H1 (cell line): ENCODE results near the gene NELFE. TPM values are rescaled to one million over a fixed set of nuclear protein-coding genes. Genes with fewer than 3 reads are reported as not detected.

Source experiments
- CTCF ChIA-PET: fragments of 300-600 bp; sonication (Branson Sonifier 250); formaldehyde crosslinking; loops from one replicate; lab custom pipeline; 2021; ENCODE audit not compliant: partially characterized antibody; lab: Charles Lee
- POLR2A ChIA-PET: fragments of 300-600 bp; sonication (Branson Sonifier 250); formaldehyde crosslinking; loops from one replicate; lab custom pipeline; 2021; ENCODE audit warnings: inconsistent platforms; ENCODE audit not compliant: partially characterized antibody; lab: Charles Lee
- DNase-seq, 2 experiments: peaks; one replicate each; pipeline versions ENCODE4 v3.0.0 to v3.0.0-alpha.2; 2010 to 2022; ENCODE audit warnings: low spot score in 2 of 2, low read depth in 1 of 2, mixed read lengths in 1 of 2
- FAIRE-seq: peaks from 2 replicates; lab custom pipeline; 2011; peaks lifted over from hg19 to GRCh38; lab: Jason Lieb, UNC
- H2AFZ ChIP-seq: 2 replicates; pipeline ENCODE4 v1.8.1; 2012; ENCODE audit warnings: low read length, inconsistent platforms
- H2AK5ac ChIP-seq: 2 replicates; pipeline ENCODE4 v1.6.1; 2013; ENCODE audit warnings: low read depth, low read length
- H2BK120ac ChIP-seq: replicated peaks from 2 replicates; pipeline ENCODE3; 2013; ENCODE audit warnings: low read depth, low read length, inconsistent platforms
- H2BK12ac ChIP-seq: 2 replicates; pipeline ENCODE4 v1.6.1; 2013; ENCODE audit warnings: low read depth, low read length
- H2BK15ac ChIP-seq: 2 replicates; pipeline ENCODE4 v1.6.1; 2013; ENCODE audit warnings: low read length
- H2BK20ac ChIP-seq: 2 replicates; pipeline ENCODE4 v1.6.1; 2013; ENCODE audit warnings: low read length
- H2BK5ac ChIP-seq: 2 replicates; pipeline ENCODE4 v1.6.1; 2013; ENCODE audit warnings: low read depth, low read length
- H3K14ac ChIP-seq: 2 replicates; pipeline ENCODE4 v1.6.1; 2013; ENCODE audit warnings: inconsistent platforms; ENCODE audit not compliant: insufficient read length
- H3K18ac ChIP-seq: 2 replicates; pipeline ENCODE4 v1.6.1; 2013; ENCODE audit warnings: low read length; ENCODE audit errors: extremely low read depth
- H3K23ac ChIP-seq: 2 replicates; pipeline ENCODE4 v1.6.1; 2013; ENCODE audit warnings: inconsistent platforms; ENCODE audit not compliant: insufficient read length
- H3K23me2 ChIP-seq: 2 replicates; pipeline ENCODE4 v1.6.1; 2013; ENCODE audit warnings: low read depth, low read length
- H3K27ac ChIP-seq: 2 replicates; pipeline ENCODE4 v1.6.1; 2011; ENCODE audit warnings: low read depth, low read length, inconsistent platforms
- H3K27me3 ChIP-seq, 4 experiments: replicated peaks in 1 of 4; 1 replicate in 1 of 4; 2 replicates in 3 of 4; pipeline versions ENCODE4 v1.6.1 to v1.8.1; 2011 to 2013; ENCODE audit warnings: low read length in 3 of 4, mild to moderate bottlenecking in 3 of 4, inconsistent platforms in 2 of 4, mixed read lengths in 2 of 4, moderate library complexity in 1 of 4; ENCODE audit not compliant: control insufficient read depth in 3 of 4, insufficient read depth in 3 of 4; ENCODE audit errors: extremely low read depth in 1 of 4
- H3K36me3 ChIP-seq, 4 experiments: 2 replicates each; pipeline versions ENCODE4 v1.6.1 to v1.8.1; 2011 to 2013; ENCODE audit warnings: mild to moderate bottlenecking in 4 of 4, low read length in 3 of 4, moderate library complexity in 2 of 4, control low read depth in 1 of 4, inconsistent platforms in 1 of 4; ENCODE audit not compliant: insufficient read depth in 4 of 4, control insufficient read depth in 2 of 4
- H3K4ac ChIP-seq: replicated peaks from 2 replicates; pipeline ENCODE3; 2013; ENCODE audit warnings: low read length, low read depth, mixed read lengths, inconsistent platforms; ENCODE audit not compliant: insufficient read length
- H3K4me1 ChIP-seq, 4 experiments: replicated peaks in 1 of 4; 1 replicate in 1 of 4; 2 replicates in 3 of 4; pipeline versions ENCODE4 v1.6.1 to v1.8.1; 2011 to 2013; ENCODE audit warnings: low read length in 3 of 4, inconsistent platforms in 2 of 4, mixed read lengths in 1 of 4; ENCODE audit not compliant: insufficient read depth in 4 of 4, control insufficient read depth in 3 of 4
- H3K4me2 ChIP-seq, 2 experiments: 2 replicates each; pipeline versions ENCODE4 v1.6.1 to v1.8.1; 2011 to 2013; ENCODE audit warnings: low read depth in 2 of 2, low read length in 2 of 2, control low read depth in 1 of 2, inconsistent platforms in 1 of 2, mild to moderate bottlenecking in 1 of 2; ENCODE audit not compliant: insufficient read depth in 1 of 2
- H3K4me3 ChIP-seq, 4 experiments: fragments of 200-600, 300-600 bp in 1 of 4; sonication (generic), shearing (Covaris generic), sonication (Bioruptor Twin) in 1 of 4; 2 replicates each; pipeline versions ENCODE4 v1.5.1 to v1.8.1; 2011 to 2016; ENCODE audit warnings: low read length in 4 of 4, low read depth in 3 of 4, control low read depth in 2 of 4, inconsistent platforms in 2 of 4, mild to moderate bottlenecking in 2 of 4, mixed read lengths in 1 of 4, moderate library complexity in 1 of 4; ENCODE audit not compliant: insufficient read depth in 2 of 4; ENCODE audit errors: extremely low read depth in 1 of 4
- H3K56ac ChIP-seq: replicated peaks from 2 replicates; pipeline ENCODE3; 2013; ENCODE audit warnings: low read depth, mild to moderate bottlenecking, mixed read lengths, low read length, inconsistent platforms; ENCODE audit not compliant: insufficient read length
- H3K79me1 ChIP-seq: 2 replicates; pipeline ENCODE4 v1.6.1; 2013; ENCODE audit warnings: low read depth, low read length, control low read depth
- H3K79me2 ChIP-seq, 2 experiments: 2 replicates each; pipeline versions ENCODE4 v1.6.1 to v1.8.1; 2012 to 2013; ENCODE audit warnings: low read length in 2 of 2, mild to moderate bottlenecking in 2 of 2, inconsistent platforms in 1 of 2; ENCODE audit not compliant: insufficient read depth in 2 of 2, control insufficient read depth in 1 of 2
- H3K9ac ChIP-seq, 4 experiments: replicated peaks in 1 of 4; 1 replicate in 1 of 4; 2 replicates in 3 of 4; pipeline versions ENCODE4 v1.6.1 to v1.8.1; 2011 to 2013; ENCODE audit warnings: low read depth in 3 of 4, low read length in 3 of 4, control low read depth in 2 of 4, mild to moderate bottlenecking in 2 of 4, moderate library complexity in 2 of 4, inconsistent platforms in 1 of 4; ENCODE audit errors: extremely low read depth in 1 of 4
- H3K9me3 ChIP-seq, 2 experiments: 2 replicates each; pipeline versions ENCODE4 v1.6.1 to v1.8.1; 2012 to 2013; ENCODE audit warnings: mild to moderate bottlenecking in 2 of 2, moderate library complexity in 2 of 2, control low read depth in 1 of 2, inconsistent platforms in 1 of 2, low read depth in 1 of 2, low read length in 1 of 2, mixed read lengths in 1 of 2; ENCODE audit not compliant: insufficient read depth in 2 of 2
- H4K20me1 ChIP-seq, 2 experiments: replicated peaks in 1 of 2; 2 replicates each; pipeline versions ENCODE3 to v1.8.1; 2011 to 2013; ENCODE audit warnings: inconsistent platforms in 2 of 2, low read length in 2 of 2, mild to moderate bottlenecking in 1 of 2; ENCODE audit not compliant: insufficient read depth in 2 of 2, control insufficient read depth in 1 of 2
- H4K5ac ChIP-seq: 2 replicates; pipeline ENCODE4 v1.6.1; 2013; ENCODE audit warnings: low read length, low read depth, mixed read lengths, inconsistent platforms; ENCODE audit not compliant: insufficient read length
- H4K8ac ChIP-seq: 2 replicates; pipeline ENCODE4 v1.8.0; 2013; ENCODE audit warnings: mild to moderate bottlenecking, moderate library complexity, low read length, inconsistent platforms; ENCODE audit not compliant: insufficient read depth; ENCODE audit errors: extremely low read depth
- H4K91ac ChIP-seq: replicated peaks from 2 replicates; pipeline ENCODE3; 2013; ENCODE audit warnings: low read length, mixed read lengths, inconsistent platforms; ENCODE audit not compliant: insufficient read length
- ATF2 ChIP-seq: IDR thresholded peaks from 2 replicates; pipeline ENCODE4 v1.6.1; 2012; ENCODE audit warnings: low read length, inconsistent platforms
- GABPA ChIP-seq: IDR thresholded peaks from 2 replicates; pipeline ENCODE4 v1.6.1; 2011; ENCODE audit warnings: mild to moderate bottlenecking, low read length, moderate library complexity, borderline replicate concordance; ENCODE audit not compliant: insufficient read depth
- JUN ChIP-seq: IDR thresholded peaks from 2 replicates; pipeline ENCODE4 v1.6.1; 2011; ENCODE audit warnings: low read depth, mild to moderate bottlenecking, improper control_type of control experiment, low read length
- JUND ChIP-seq: IDR thresholded peaks from 2 replicates; pipeline ENCODE4 v1.6.1; 2011; ENCODE audit warnings: mild to moderate bottlenecking, improper control_type of control experiment, low read length
- PHF8 ChIP-seq: fragments of 200-600 bp; sonication (generic); conservative IDR thresholded peaks from 2 replicates; pipeline ENCODE4 v1.7.1; 2012; ENCODE audit warnings: low read depth, mild to moderate bottlenecking, inconsistent platforms, low read length, moderate library complexity
- SIX5 ChIP-seq: IDR thresholded peaks from 2 replicates; pipeline ENCODE4 v1.6.1; 2011; ENCODE audit warnings: mild to moderate bottlenecking, low read depth, low read length
- SP4 ChIP-seq: IDR thresholded peaks from 2 replicates; pipeline ENCODE4 v1.6.1; 2012; ENCODE audit warnings: low read length, inconsistent platforms
- TEAD4 ChIP-seq: IDR thresholded peaks from 2 replicates; pipeline ENCODE4 v1.6.1; 2012; ENCODE audit warnings: low read depth, low read length, inconsistent platforms, mixed read lengths
- YY1 ChIP-seq: IDR thresholded peaks from 2 replicates; pipeline ENCODE4 v1.6.1; 2011; ENCODE audit warnings: low read depth, mild to moderate bottlenecking, low read length
- WGBS, 2 experiments: shearing (Covaris generic) in 1 of 2; methylation state at CpG; one replicate each; pipeline versions ENCODE4 v1.1.6 to v1.1.7; 2013 to 2015; ENCODE audit warnings: low lambda C conversion rate in 2 of 2, mixed read lengths in 2 of 2, inconsistent platforms in 1 of 2, low coverage in 1 of 2, missing lambda C conversion rate in 1 of 2; ENCODE audit not compliant: insufficient replicate concordance in 2 of 2, insufficient coverage in 1 of 2, insufficient read length in 1 of 2; ENCODE audit errors: extremely low coverage in 1 of 2, missing lambda C conversion rate in 1 of 2; 5-methylcytosine and 5-hydroxymethylcytosine counted together
- polyA plus RNA-seq, 7 experiments: library from polyadenylated mRNA; depleted of rRNA in 3 of 7; stranded (reverse) in 5 of 7; unstranded in 2 of 7; fragments of >200 nt in 5 of 7; fragments of 200-250 nt in 2 of 7; gene quantifications; 1 replicate in 5 of 7; 2 replicates in 1 of 7; 4 replicates in 1 of 7; pipeline versions ENCODE4 v1.2.1 to v1.2.3, GENCODE V29; 2011 to 2013; ENCODE audit warnings: missing spikeins in 2 of 7, mixed read lengths in 2 of 7
- total RNA-seq: library from RNA; stranded (reverse); fragmentation: NEBNext Ultra II Directional; extraction: Animal tissue kit (Norgen Biotek cat#: 25700); gene quantifications from 2 replicates; pipeline ENCODE4 v1.2.1, GENCODE V29; 2021

Gene NELFE
- total and polyA plus RNA-seq, 2 of the 8 experiments (the other 6 are each of a cell fraction or from before 2014, with no cell fraction given), result 49.2 to 71.5 TPM

DNA sequence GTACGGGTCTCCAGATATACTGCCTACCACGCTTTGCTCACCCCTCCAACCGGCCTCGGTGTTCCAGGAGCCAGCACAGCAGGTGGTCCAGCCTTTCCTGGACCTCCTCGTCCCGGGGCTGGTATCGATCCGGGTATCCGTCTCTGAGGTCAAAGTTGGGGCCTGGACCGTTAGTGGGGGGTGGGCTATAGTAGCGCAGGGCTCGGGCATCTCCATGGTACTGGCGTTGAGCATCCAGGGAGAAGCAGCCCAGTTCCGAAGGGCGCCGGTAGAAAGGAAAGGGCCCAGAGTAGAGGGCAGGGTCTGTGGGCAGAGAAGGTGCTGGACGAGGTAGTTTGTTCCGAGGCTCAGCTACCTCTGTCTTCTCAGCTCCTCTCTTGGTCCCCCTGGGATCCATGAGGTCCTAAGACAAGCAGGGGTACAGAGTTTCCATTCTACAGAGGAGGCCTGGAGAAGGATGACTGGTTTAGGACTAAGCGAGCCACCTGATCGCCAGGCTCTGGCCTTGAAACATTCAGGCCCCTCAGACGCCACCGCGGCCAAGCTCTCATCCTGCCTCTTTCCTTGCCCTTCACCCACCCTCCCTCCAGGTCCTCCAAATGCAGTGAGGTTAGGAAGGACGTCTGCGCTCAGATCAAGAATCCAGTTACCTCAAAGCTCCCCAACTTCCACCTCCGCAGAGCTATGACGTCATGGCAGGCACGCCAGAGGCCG, 12.7 kb upstream of the NELFE start:
- peak overlapping the region; percentile 55 for H4K5ac ChIP-seq
- peak overlapping the region; percentile 91 to 100 for H3K4me2 ChIP-seq
- peaks cover 0 to 3% of the 10 kb centered on the region in 2 experiments for H4K20me1 ChIP-seq
- peaks cover 4% of the 10 kb centered on the region; the same call in 1 of the 2 replicates for H3K79me1 ChIP-seq
- peak overlapping the region; percentile 57; the same call in 1 of the 2 replicates for H2AFZ ChIP-seq
- H2BK20ac ChIP-seq, result no peak overlapping the region
- no peak overlapping the region for H4K91ac ChIP-seq
- H3K27ac ChIP-seq, result peak overlapping the region; percentile 90
- H3K23ac ChIP-seq, result no peak overlapping the region
- H3K4me1 ChIP-seq, result peaks cover 0 to 9% (median 5%) of the 10 kb centered on the region in 4 experiments; a peak in 5 of 7 replicates
- peaks cover 13% of the 10 kb centered on the region for H3K23me2 ChIP-seq
- peaks cover 10 to 35% (median 25%) of the 10 kb centered on the region in 4 experiments; a peak in 7 of 8 replicates for H3K36me3 ChIP-seq
- peaks cover 0 to 11% of the 10 kb centered on the region in 2 experiments; a peak in 1 of 4 replicates for H3K79me2 ChIP-seq
- no peak overlapping the region for H2BK120ac ChIP-seq
- no peak overlapping the region for H3K56ac ChIP-seq
- peak overlapping the region; percentile 3 for H3K4ac ChIP-seq
- peak overlapping the region; percentile 82 for H2BK12ac ChIP-seq
- peak in 1 of 2 experiments; percentile 50 for DNase-seq
- H4K8ac ChIP-seq, result peak overlapping the region; percentile 98; the same call in 1 of the 2 replicates
- peak overlapping the region in 3 of 4 experiments; percentile 79 to 84 (median 79); a peak in 6 of 7 replicates for H3K9ac ChIP-seq
- no peaks in the 10 kb centered on the region; a peak in 1 of 4 replicates for H3K9me3 ChIP-seq
- peak overlapping the region; percentile 68 to 94 (median 84) for H3K4me3 ChIP-seq
- peak overlapping the region; percentile 5; the same call in 1 of the 2 replicates for H3K18ac ChIP-seq
- TF ChIP-seq PHF8 (no peak), SP4 (no peak), SIX5 (no peak), JUN (peak; percentile 53; the same call in 1 of the 2 replicates), YY1 (no peak), ATF2 (peak; percentile 97), GABPA (no peak), JUND (peak; percentile 97), TEAD4 (no peak)
- no peak overlapping the region for H3K14ac ChIP-seq
- POLR2A ChIA-PET, result interaction anchor here (0.7 to 15.3 kb wide), 21 partner anchors 9 to 1001 kb away, joined by 3 to 279 read pairs (median 4); partner anchors contain the start of genes CFB, EHMT2, FKBPL and NELFE
- no peak for FAIRE-seq
- CTCF ChIA-PET, result interaction anchor here (0.6 to 10.2 kb wide), 6 partner anchors 10 to 1193 kb away, joined by 3 to 84 read pairs (median 4); no protein-coding TSS in a partner anchor
- WGBS, 2 experiments, result 65% methylated on average over 27 of the region's 29 CpGs; no CpG with 5 or more reads in 1 of the 2 experiments
- no peaks in the 10 kb centered on the region; a peak in 1 of 7 replicates for H3K27me3 ChIP-seq
- H2BK5ac ChIP-seq, result peak overlapping the region; percentile 88; the same call in 1 of the 2 replicates
- no peak overlapping the region for H2BK15ac ChIP-seq
- H2AK5ac ChIP-seq, result peak overlapping the region; percentile 68; the same call in 1 of the 2 replicates
